Suprapubic skin (tissue), 4 donors: ENCODE results near the gene MS4A8. TPM values are rescaled to one million over a fixed set of nuclear protein-coding genes. Genes with fewer than 3 reads are reported as not detected.

Experiments used
- DNase-seq, 2 donors: peaks; one replicate each; pipeline ENCODE4 v3.0.0-alpha.2; 2019; ENCODE audit warnings: low spot score in 2 of 2
- H3K27ac ChIP-seq: fragments of 200-600 bp; sonication (generic); one replicate; pipeline ENCODE4 v1.5.1; 2019
- H3K27me3 ChIP-seq: fragments of 200-600 bp; sonication (generic); one replicate; pipeline ENCODE4 v1.5.1; 2019
- H3K36me3 ChIP-seq: fragments of 200-600 bp; sonication (generic); one replicate; pipeline ENCODE4 v1.5.1; 2019
- H3K4me1 ChIP-seq: fragments of 200-600 bp; sonication (generic); one replicate; pipeline ENCODE4 v1.5.1; 2019
- H3K4me3 ChIP-seq: fragments of 200-600 bp; sonication (generic); one replicate; pipeline ENCODE4 v1.5.1; 2019; ENCODE audit warnings: mild to moderate bottlenecking
- H3K9me3 ChIP-seq: fragments of 200-600 bp; sonication (generic); one replicate; pipeline ENCODE4 v1.5.1; 2019
- CTCF ChIP-seq, 2 donors: fragments of 200-600 bp in 1 of 2; fragments of 450-650 bp in 1 of 2; sonication (generic) in 1 of 2; IDR thresholded peaks; one replicate each; pipeline ENCODE4 v1.5.1; 2016 to 2019; ENCODE audit warnings: antibody characterized with exemption in 2 of 2, mild to moderate bottlenecking in 1 of 2, moderate library complexity in 1 of 2
- EP300 ChIP-seq: sonication (generic); formaldehyde crosslinking; IDR thresholded peaks from one replicate; pipeline ENCODE4 v1.6.1; 2017; ENCODE audit warnings: antibody characterized with exemption
- POLR2A ChIP-seq, 2 donors: fragments of 450-650 bp; IDR thresholded peaks; one replicate each; pipeline ENCODE4 v1.6.1; 2017; ENCODE audit warnings: antibody characterized with exemption in 2 of 2, mild to moderate bottlenecking in 2 of 2, moderate library complexity in 2 of 2
- POLR2AphosphoS5 ChIP-seq, 3 donors: sonication (generic); formaldehyde crosslinking; IDR thresholded peaks; one replicate each; pipeline ENCODE4 v1.6.1; 2017; ENCODE audit warnings: antibody characterized with exemption in 3 of 3
- WGBS: methylation state at CpG from one replicate; pipeline ENCODE4 v1.1.5; 2018; 5-methylcytosine and 5-hydroxymethylcytosine counted together
- total RNA-seq, 4 donors: library from RNA; depleted of rRNA; stranded (reverse); fragments of >200 nt; gene quantifications; one replicate each; pipeline ENCODE4 v1.1.0, GENCODE V29; 2016

Gene MS4A8
- total RNA-seq, 4 donors from 2014 or later = not detected

- H3K36me3 ChIP-seq = no peaks in the 10 kb centered on the region
- 94% methylated on average over 2 of the region's 3 CpGs for WGBS
- DNase-seq = no peak
- TF ChIP-seq EP300 (no peak), POLR2AphosphoS5 (IDR thresholded peaks at IDR 0.05) (no peak), POLR2A (IDR thresholded peaks at IDR 0.05) (no peak), CTCF (IDR thresholded peaks at IDR 0.05) (no peak)
- no peaks in the 10 kb centered on the region for H3K9me3 ChIP-seq
- no peaks in the 10 kb centered on the region for H3K4me1 ChIP-seq
- H3K27ac ChIP-seq = no peak within 1 kb of the TSS
- H3K27me3 ChIP-seq = peaks cover 3% of the 10 kb centered on the region
- no peak within 1 kb of the TSS for H3K4me3 ChIP-seq
Measured at GRCh38 chr11:60724420-60724819, 25.0 kb downstream of the MS4A8 start, which contains the start of gene MS4A18. TSS of gene MS4A18 (plus strand) at chr11:60724720.

DNA sequence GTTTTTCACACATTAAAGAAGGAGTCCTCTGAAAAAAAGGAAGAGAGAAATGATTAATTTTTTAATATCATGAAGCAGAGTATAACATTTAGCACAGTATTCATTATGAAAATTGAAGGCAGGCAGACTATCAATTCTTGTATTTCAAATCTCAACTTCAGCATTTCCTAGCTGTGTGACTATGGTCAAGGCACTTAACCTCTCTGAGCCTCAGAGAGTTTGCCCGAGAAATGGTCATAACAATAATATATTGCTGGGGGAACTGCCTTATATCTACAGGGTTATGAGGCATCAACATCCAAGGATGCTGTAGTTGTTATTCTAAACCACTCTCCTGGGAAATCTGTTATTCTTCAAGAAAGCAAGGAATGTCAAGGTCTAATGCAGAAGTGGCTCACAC lies 26.2 kb downstream of the MS4A8 start:
- Histone ChIP-seq H3K4me3 (no peak overlapping the region), H3K4me1 (no peaks in the 10 kb centered on the region), H3K27ac (no peak overlapping the region), H3K27me3 (peaks cover 3% of the 10 kb centered on the region), H3K36me3 (no peaks in the 10 kb centered on the region), H3K9me3 (no peaks in the 10 kb centered on the region)
- TF ChIP-seq POLR2AphosphoS5 (IDR thresholded peaks at IDR 0.05) (no peak), POLR2A (IDR thresholded peaks at IDR 0.05) (no peak), CTCF (IDR thresholded peaks at IDR 0.05) (no peak), EP300 (no peak)
- WGBS = 64% methylated on average over 1 of the region's 1 CpG
- no peak for DNase-seq

DNA sequence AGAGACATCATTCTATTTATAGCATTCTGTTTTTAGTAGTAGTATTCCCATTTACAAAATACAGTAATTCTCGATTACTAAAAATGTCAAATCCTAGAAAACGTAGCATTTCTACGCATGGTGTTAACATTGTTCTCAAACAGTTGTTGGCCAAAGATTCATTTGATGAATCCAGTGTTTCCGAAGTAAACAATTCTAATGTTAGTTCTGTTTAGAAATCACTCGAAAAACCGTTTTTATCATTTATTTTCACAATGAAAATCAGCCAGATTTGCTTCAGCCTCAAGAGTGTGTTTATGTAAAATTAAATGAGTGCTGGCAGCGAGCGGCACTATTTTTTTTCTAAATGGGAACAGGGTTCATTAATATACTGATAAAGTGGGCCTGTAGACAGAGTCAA lies 32.2 kb downstream of the MS4A8 start:
- DNase-seq = no peak
- peaks cover 3% of the 10 kb centered on the region for H3K27me3 ChIP-seq
- 87% methylated on average over 8 of the region's 8 CpGs for WGBS

GRCh38 chr11:60734279-60734678 lies 34.9 kb downstream of the MS4A8 start:
- H3K4me3 ChIP-seq = no peak overlapping the region
- H3K27me3 ChIP-seq = peaks cover 3% of the 10 kb centered on the region
- H3K9me3 ChIP-seq = no peaks in the 10 kb centered on the region
- no peaks in the 10 kb centered on the region for H3K4me1 ChIP-seq
- H3K36me3 ChIP-seq = no peaks in the 10 kb centered on the region
- no peak for DNase-seq
- no peak for TF ChIP-seq POLR2A (IDR thresholded peaks at IDR 0.05)
- TF ChIP-seq EP300 = no peak
- no peak for TF ChIP-seq CTCF (IDR thresholded peaks at IDR 0.05)
- TF ChIP-seq POLR2AphosphoS5 (IDR thresholded peaks at IDR 0.05) = no peak
- no peak overlapping the region for H3K27ac ChIP-seq
- 72% methylated on average over 4 of the region's 4 CpGs for WGBS

More for the DNA sequence above, 32.2 kb downstream of the MS4A8 start:
- Histone ChIP-seq H3K4me3 (no peak overlapping the region), H3K27ac (no peak overlapping the region), H3K4me1 (no peaks in the 10 kb centered on the region), H3K36me3 (no peaks in the 10 kb centered on the region), H3K9me3 (no peaks in the 10 kb centered on the region)
- TF ChIP-seq EP300 (no peak), CTCF (IDR thresholded peaks at IDR 0.05) (no peak), POLR2A (IDR thresholded peaks at IDR 0.05) (no peak), POLR2AphosphoS5 (IDR thresholded peaks at IDR 0.05) (no peak)

- no peak for DNase-seq
- Histone ChIP-seq H3K27ac (no peak overlapping the region), H3K27me3 (peaks cover 8% of the 10 kb centered on the region), H3K9me3 (no peaks in the 10 kb centered on the region), H3K4me3 (no peak overlapping the region), H3K36me3 (no peaks in the 10 kb centered on the region), H3K4me1 (no peaks in the 10 kb centered on the region)
- TF ChIP-seq EP300 = no peak
- no peak for TF ChIP-seq CTCF (IDR thresholded peaks at IDR 0.05)
- TF ChIP-seq POLR2AphosphoS5 (IDR thresholded peaks at IDR 0.05) = no peak
- TF ChIP-seq POLR2A (IDR thresholded peaks at IDR 0.05) = no peak
- WGBS = 72% methylated on average over 7 of the region's 7 CpGs
Measured at GRCh38 chr11:60739114-60739513, 39.7 kb downstream of the MS4A8 start.
